HEK293T (cell line): ENCODE measurements around the gene FAM171A1.
"Not testable (repeated sequence)": the region's sequence is repeated elsewhere in the genome, so short reads cannot be mapped to it uniquely, and the experiment has no call there.

ENCODE experiments used
- ELF4 ChIP-seq: fragments of 450-650 bp; IDR thresholded peaks from 2 replicates; pipeline ENCODE4 v1.6.1; 2017; ENCODE audit warnings: antibody characterized with exemption
- FOXK2 ChIP-seq: fragments of 450-650 bp; IDR thresholded peaks from 2 replicates; pipeline ENCODE4 v1.6.1; 2016; ENCODE audit warnings: mild to moderate bottlenecking
- SUZ12 ChIP-seq: fragments of 450-650 bp; IDR thresholded peaks from 2 replicates; pipeline ENCODE4 v1.6.1; 2016; ENCODE audit warnings: mild to moderate bottlenecking
- ZNF384 ChIP-seq: fragments of 450-650 bp; IDR thresholded peaks from 2 replicates; pipeline ENCODE4 v1.6.1; 2016

DNA sequence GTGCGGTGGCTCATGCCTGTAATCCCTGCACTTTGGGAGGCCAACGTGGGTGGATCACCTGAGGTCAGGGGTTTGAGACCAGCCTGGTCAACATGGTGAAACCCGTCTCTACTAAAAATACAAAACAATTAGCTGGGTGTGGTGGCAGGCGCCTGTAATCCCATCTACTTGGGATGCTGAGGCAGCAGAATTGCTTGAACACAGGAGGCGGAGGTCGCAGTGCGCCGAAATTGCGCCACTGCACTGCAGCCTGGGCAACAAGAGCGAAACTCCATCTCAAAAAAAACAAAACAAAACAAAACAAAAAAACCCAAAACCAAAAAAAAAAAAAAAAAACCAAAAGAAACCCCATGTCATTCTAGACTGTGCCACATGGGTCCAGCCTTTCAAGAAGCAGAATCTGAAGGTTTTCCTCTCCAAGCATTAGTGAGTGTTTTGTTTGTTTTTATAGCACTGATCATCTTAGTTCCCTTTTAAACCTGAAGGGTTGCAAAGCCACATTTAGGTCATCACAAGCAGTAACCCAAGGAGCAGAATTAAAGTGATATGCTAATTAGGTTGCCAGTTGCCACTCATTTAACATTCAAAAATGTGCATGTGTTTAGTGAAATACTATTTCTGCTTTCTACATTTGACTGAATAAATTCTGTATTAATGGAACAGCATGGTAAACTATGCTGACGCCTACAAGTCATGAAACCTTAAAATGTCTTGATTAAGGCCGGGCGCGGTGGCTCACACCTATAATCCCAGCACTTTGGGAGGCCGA, 68.7 kb downstream of the FAM171A1 start:
- TF ChIP-seq FOXK2, SUZ12, ELF4: not testable (repeated sequence)
- TF ChIP-seq ZNF384 = peak; percentile 57
